GM10266 (cell line): ENCODE data around the gene HERC5.
"Not testable (repeated sequence)": the region's sequence is repeated elsewhere in the genome, so short reads cannot be mapped to it uniquely, and the experiment has no call there.

Source experiments
- DNase-seq: peaks from one replicate; pipeline ENCODE4 v3.0.0; 2012; ENCODE audit errors: extremely low spot score
- CTCF ChIP-seq: IDR thresholded peaks from 2 replicates; pipeline ENCODE4 v1.5.1; 2012; ENCODE audit warnings: mild to moderate bottlenecking, low read depth; ENCODE audit not compliant: control insufficient read depth, insufficient read depth; ENCODE audit errors: missing control alignments

Gene HERC5

GRCh38 chr4:88537709-88538108, 80.8 kb downstream of the HERC5 start:
- no peak for DNase-seq
- TF ChIP-seq CTCF: no peak

- DNase-seq: not testable (repeated sequence)
- peak; percentile 83 for TF ChIP-seq CTCF
Measured at GRCh38 chr4:88539322-88540068, 82.6 kb downstream of the HERC5 start.

GRCh38 chr4:88549815-88550214, 92.9 kb downstream of the HERC5 start:
- TF ChIP-seq CTCF: no peak
- DNase-seq: no peak
